GM19240 (cell line): Measurements from ENCODE around the gene POU2F3.

Experiments used
- DNase-seq: peaks from one replicate; pipeline ENCODE4 v3.0.0; 2011; ENCODE audit warnings: low spot score; ENCODE audit not compliant: insufficient read length

The POU2F3 gene

DNA sequence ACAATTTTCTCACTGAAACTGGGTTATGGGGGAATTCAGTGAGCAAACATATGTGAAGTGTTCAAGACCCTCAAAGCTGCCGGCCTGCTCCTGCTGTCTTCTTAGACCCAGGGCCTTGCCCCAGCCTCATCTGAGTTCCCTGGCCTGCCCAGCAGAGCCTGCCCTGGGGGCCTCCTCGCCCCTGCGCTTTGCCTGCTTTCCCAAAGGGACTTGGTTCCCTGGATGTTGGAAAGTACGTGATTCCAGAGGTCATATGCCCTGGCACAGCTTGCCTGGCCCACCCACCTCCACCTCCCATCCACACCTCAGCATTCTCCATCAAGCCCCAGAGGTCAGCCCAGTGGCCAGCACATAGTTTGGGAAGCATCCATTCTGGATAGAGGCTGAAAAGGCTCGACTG, 13.7 kb upstream of the POU2F3 start:
- DNase-seq = no peak

DNA sequence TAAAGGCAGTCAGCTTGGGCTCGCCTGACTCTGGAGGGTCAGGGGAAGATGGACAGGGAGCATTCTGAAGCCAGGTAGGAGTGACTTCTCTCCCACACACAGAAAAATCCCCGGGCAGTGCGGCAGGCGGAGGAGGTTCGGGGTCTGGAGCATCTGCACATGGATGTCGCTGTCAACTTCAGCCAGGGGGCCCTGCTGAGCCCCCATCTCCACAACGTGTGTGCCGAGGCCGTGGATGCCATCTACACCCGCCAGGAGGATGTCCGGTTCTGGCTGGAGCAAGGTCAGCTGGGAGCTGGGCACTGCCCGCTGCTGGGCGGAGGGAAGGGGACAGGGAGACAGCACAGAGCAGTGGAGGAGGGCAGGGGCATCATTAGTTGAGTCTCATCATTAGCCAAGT, 13.2 kb upstream of the POU2F3 start:
- DNase-seq = no peak

DNA sequence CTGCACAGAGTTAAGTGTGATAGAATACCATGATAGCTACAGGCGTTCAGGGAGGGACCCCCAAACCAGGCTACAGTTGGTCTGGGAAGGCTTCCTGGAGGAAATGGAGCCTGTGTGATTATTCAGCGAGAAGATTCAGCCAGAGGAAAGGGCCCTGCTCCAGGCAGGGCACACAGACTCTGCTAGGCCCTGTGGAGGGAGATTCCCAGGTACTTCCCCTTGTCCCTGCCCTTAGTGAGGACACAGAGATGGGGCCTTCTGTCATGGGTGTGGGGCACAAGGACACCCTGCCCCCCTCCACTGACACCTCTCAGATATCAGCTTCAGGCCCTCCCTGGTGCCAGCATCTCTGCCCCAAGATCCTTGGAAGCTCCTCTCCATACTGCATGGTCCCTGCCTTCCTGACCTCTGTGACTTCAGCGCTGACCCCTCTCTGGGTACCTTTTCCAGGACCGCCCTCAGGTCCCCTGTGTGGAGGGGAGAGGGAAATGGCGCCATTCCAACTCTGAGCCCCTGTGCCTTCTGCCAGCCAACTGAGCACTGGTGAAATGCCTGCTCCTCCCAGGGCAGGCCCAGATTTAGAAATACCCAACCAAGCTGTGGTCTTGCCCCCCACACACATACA, 12.6 kb upstream of the POU2F3 start:
- DNase-seq = no peak

DNA sequence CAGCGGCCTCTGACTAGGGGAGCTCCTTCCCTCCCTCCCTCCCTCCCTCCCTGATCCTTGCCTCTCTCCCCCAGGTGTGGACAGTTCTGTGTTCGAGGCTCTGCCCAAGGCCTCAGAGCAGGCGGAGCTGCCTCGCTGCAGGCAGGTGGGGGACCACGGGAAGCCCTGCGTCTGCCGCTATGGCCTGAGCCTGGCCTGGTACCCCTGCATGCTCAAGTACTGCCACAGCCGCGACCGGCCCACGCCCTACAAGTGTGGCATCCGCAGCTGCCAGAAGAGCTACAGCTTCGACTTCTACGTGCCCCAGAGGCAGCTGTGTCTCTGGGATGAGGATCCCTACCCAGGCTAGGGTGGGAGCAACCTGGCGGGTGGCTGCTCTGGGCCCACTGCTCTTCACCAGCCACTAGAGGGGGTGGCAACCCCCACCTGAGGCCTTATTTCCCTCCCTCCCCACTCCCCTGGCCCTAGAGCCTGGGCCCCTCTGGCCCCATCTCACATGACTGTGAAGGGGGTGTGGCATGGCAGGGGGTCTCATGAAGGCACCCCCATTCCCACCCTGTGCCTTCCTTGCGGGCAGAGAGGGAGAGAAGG, 11.1 kb upstream of the POU2F3 start:
- DNase-seq = no peak

DNA sequence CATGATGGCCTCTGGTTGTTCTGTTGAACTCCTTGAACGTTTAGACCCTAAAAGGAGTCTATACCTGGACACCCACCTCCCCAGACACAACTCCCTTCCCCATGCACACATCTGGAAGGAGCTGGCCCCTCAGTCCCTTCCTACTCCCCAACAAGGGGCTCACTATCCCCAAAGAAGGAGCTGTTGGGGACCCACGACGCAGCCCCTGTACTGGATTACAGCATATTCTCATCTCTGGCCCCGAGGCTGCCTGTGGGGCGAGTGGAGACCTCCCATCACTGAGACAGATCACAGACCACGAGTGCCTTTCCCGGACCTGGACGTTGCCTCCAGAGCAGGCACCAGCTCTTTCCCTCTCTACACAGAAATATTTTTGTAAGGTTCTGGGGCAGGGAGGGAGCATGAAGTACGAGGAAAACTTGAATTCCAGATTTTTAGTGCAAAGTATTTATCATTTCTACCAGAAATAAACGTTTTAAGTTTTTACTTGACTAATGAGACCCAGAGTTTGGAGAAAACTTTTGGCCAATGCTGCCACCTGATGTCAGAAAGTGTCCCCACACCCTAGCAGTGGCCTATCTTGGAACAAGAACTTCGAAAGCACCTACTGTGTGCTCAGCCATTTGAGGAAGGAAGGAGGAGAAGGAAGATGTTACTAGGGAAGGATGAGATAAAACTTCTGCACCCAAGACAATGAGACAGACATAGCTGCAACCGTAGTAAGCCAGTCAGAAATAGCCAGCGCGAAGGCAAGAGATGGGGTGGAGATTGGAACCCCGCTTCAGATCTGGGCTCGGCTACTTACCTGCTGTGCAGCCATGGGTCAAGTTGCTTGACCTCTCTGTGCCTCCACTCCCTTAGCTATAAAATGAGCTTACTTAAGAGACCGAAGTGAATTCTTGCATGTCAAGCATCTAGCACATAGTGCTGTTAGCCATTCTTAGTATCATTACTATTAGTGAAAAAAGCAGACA, 10.2 kb upstream of the POU2F3 start:
- no peak for DNase-seq

DNA sequence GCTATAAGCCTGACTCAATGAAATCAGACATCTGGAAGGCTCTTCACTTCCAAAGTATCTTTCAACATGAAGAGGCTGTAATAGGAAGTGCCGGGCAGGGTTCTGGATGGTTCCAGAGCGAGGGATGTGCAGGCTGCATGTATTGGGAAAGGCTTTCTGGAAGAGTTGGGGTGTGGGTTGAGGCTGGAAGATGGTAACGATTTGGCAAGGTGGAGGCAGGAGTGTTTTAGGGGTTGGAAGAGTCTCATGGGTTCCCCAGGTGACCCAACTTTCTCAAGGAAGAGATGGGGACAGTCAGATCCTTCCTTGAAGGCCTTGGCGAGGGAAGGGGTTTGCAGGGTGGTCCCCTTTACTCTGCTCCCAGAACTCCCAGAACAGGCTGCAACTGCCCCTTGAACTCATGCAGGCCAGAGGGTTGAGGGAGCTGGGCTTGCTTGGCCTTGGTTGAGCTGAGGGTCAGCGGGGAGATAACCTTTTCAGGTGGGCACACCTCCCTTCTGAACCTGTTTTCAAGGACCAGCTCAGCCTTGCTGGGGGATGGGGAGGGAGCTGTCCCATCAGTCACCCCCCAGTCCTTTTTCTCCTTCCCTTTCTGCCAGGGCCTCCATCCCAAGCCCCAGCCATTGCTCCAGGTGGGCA, 9.4 kb upstream of the POU2F3 start:
- DNase-seq = no peak

DNA sequence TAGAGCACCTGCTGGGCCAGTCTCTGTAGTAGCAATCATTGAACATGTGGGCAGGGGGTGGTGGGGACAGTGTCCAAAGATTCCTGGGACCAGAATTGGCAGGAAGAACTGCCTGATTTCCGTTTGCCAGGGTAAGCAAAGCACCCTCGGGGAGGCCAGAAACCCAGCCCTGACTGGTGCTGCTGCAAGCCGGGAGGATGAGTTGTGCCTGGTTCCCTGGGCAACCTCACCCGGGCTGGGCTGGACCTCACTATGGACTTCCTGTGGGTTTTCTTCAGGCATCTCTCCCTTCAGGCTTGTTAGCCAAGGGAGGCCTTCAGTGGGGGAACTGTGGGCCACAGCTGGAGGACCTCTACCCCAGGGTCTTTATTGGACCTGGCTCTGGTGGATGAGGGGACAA, 8.0 kb upstream of the POU2F3 start:
- DNase-seq = no peak

DNA sequence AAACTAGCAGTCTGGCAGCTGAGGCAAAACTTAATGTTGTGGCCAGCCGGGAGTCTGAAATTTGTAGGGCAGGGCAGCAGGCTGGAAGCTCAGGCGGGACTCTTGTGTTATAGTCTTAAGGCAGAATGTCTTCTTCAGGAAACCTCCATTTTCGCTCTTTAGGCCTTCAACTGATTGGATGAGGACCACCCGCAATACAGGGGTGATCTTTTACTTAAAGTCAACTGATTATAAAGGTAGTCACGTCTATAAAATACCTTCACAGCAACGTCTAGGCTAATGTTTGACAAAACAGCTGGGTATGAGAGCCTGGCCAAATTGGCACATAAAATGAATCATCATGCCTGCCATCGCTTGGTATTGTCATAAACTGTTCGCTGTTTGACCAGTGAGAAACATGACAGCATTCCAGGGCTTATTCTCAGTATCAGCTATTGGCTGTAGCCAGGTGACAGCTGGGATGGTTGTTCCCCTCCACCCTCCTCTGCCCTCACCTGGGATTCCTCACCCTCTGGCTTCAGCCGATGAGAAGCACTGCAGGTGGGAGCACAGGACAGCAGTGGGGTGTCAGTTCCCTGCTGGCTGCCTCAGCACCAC, 6.6 kb upstream of the POU2F3 start:
- DNase-seq = no peak

DNA sequence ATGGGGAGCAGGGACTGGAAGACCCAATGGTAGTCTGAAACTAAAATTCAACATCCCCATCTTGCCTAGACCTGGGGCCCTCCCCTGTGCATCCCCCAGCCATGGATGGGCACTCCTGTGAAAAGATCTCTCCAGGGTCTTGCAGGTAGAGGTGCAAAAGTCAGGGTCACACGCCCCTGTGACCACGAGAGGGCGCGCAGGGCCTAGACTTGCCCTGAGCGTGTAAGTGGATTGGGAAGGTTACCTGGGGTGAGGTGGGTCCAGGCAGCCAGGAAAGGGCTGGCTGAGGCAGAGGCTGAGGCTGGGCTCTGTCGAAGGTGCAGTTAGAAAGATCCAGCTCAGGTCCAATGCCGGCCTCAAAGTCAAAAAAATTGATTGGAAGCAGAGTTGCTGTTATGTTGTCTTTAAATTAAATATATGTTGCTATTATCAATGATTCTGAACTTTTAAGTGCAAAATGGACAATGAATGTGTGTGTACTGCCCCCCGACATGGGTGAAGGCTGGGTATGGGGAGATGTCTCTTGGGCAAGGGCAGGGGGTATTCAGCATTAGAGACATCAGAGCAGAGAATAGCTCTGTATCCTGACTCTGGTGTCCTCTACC, 4.8 kb upstream of the POU2F3 start:
- DNase-seq = peak; percentile 83

DNA sequence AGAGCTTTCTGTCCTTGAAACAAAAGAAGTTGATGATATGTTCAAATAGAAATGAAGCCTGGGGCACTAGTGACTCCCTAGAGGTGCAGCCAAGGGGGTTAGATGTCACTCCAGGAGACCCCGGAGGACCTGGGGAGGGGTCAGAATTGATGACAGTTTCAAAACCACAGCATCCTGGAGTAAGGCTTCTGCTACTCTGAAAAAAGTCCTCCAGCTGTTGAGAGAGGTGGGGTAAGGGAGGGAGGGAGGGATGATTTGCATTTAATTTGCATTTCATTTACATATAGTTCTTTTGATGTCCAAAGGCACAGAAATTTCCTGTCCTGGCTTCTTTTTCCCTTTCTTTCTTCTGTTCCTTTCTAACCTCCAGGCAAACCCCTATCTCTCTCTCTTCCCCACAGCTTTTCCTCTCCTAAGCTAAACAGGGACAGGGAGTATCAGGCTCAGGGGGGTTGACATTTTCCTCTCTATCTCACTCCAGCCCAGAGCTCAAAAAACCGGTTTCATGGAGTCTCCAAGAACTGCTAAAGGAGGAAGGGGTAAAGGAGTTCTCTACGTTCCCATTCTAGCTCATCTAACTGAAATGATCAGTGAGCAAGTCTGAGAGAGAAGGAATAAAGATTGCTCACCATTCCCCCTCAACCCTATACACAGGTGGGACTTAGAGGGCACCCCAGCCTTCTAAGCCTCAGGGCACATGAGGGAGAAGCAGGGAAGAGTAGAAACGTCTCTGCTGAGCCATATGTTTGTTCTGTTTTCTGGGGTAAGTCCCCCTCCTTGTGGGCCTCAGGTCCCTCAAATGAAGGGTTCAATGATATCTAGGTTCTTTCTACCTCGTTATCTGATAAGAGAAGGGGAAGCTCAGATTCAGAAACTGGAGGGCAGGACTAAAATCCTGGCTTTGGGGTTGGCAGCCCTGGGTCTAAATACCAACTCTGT, 3.5 kb upstream of the POU2F3 start:
- DNase-seq = no peak

DNA sequence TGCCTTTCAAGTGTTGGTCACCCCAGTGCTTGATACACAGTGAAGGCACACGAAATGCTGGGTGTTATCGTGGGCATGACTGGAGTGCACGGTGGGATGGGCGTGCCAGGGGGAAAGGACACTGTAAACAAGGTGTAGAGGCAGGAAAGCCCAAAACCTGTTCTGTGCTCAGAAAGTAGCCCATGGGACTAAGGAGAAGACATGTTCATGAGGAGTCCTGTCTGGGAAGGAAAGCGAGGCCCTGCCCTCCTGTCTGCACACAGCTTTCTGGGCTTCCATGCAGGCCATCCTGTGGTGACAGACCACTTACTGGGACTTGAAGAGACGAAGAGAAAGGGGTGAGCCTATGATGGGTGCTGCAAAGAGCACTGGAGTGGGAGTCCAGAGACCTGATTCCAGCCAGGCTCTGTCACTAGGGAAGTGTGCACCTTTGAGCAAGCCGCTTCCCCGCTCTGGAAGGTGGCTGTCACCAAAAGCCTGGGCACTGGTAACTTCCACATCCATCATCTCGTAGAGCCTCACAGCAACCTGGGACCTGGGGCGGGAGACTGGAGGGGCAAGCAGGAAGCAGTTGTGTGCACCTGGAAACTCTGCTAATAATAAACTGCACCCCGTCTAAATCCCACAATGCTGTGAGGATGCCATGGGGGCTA, 846 bp upstream of the POU2F3 start:
- DNase-seq = no peak

DNA sequence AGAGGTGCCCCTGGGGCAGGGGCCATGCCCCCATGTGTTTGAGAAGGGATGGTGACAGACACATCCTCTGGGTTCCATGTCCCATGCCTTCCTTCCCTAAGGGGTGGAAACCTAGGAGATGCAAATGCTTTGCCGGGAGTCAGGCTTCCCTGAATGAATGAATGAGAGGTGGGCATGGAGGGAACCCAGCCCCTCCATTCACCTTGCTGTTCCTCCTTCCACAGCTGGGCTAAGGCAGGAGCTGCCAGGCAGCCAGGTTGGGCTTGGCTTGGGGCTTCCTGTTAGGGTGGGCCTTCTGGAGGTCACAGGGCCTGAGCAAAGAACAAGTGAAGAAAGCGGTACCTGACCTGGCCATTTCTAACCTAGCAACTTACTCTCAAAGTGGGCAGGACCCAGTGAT, 926 bp downstream of the POU2F3 start:
- no peak for DNase-seq

DNA sequence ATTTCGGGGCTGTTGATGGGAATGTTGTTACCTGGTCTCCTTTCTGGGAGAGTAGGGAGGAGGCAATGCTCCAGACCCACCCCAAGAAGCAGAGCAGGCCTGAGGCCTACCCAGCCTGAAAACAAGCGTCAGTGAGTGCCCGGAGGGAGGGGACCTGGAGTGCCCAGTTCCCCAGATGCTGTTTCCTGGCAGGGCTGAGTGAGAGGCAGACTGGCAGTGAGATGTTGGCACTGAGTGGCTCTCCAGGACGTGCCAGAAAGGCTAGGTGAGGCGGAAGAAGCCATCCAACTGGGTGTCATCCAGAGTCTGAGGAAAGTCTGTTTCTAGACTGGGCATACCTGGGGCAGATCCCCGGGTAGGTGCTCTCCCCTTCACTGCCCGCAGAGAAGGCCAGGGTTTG, 1.3 kb downstream of the POU2F3 start:
- DNase-seq = no peak

DNA sequence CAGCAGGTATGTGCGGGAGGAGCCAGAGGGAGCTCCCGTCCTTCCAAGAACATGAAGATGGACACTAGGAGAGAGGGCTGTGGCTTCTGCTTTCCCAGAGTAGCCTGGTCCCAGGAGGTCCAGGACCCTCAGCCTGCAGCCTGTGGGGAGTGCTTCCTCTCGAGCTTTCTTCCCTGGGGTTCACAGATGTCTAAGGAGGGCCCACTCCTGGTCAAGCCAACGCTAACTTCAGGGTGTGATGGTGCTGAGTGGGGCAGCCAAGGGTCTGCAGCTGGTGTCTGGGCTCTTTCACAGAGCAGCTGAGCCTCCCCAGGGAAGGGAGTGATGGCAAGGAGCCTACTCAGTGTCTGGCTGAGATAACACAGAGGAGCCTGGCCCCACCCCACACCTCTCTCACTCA, 3.3 kb downstream of the POU2F3 start:
- no peak for DNase-seq

DNA sequence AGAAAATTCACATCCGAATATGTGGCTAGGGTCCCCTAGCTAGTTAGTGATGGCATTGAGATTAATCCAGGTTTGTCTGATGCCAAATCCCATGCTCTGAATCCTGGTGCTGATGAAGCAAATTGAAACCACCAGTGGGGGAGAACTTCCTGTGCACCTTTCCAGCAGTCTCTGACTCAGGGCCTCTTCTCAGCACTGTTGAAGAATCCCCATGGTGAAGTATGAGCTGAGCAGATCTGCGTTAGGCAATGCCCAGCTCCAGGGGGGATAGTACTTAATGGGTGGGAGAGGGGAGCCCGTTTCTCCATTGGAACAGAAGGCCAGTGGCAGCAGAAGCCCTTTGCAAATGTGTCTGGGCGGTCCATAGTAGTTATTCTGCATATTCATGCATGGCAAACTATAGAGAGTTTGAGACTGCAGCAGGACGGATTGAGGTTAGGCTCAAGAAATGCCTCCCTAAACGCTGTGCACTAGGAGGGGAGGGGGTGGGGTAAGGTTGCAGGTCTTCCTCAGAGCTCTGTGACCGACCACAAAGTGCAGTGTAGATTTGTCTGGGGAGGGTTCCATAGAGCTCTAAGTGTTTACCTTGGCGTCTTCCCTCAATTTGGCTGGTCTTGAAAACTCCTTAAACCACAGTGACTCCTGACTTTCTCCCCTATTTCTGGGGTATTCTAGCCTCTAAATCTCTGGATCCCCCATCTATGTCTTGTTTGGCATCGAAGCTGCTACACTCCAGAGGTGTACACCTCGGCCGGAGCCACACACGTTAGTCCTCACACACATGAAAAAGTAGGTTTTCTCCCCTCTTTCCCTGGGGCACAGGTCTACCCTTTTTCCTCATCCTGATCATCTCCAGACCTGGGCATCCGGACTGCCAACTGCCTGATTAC, 4.8 kb downstream of the POU2F3 start:
- DNase-seq = no peak

DNA sequence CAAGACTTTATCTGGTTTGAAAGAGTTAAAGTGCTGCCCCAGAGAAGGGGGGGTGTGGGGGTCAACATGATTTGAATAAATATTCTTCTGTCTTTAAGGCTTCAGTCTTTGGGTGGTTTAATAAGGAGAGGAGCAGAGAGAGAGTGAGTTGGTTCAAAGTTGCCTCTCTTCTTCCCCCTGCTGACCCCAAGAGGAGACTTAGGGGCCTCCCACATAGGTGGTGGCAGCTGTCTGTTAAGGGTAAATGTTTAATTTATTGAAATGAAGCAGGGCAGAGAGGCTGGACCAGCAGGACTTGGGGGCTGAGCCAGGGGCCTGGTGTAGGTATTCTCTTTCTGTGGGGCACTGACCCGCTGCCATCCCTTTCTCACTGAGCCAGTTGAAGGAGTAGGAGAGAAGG, 5.5 kb downstream of the POU2F3 start:
- DNase-seq = no peak

DNA sequence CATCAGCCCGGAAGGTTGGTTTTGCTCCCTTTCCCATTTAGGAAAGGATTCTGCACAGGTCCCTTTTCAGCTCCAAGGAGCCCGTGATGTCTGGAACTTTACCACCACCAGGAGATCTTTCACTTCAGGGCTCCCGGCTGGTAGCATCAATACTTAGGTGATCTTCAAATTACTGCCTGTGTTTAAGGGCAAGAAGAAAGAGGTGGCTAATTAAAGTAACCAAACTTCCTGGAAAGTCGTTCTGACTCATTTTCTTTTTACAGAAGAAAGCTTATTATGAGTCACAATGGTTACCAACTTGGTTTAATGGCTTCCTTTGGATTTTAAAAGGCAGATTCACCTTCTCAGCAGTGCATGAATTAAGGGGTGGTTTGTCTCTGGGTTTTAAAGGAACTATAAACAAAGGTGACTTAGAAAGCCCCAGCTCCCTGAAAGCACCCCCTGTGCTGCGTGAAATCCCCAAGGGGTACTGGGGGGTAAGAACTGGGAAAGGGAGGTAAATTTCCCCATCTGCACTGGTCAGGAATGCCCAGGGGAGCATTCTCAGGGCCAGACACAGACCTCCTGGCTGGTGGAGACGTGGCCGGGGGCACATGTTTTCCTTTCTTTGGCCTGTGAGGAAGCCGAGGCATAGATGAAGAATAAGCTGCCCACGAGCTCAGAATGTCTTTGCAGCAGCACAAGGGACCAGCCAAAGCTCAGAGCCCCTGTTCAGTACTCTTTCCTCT, 8.8 kb downstream of the POU2F3 start:
- no peak for DNase-seq
